Thyroid gland (tissue), 4 donors: ENCODE data around the gene SLC12A8.

Source experiments
- CTCF ChIP-seq, 6 experiments: fragments of 200-600 bp in 3 of 6; fragments of 450-650 bp in 3 of 6; sonication (generic) in 3 of 6; IDR thresholded peaks; one replicate each; pipeline ENCODE4 v1.5.1; 2016 to 2019; ENCODE audit warnings: antibody characterized with exemption in 6 of 6, mild to moderate bottlenecking in 2 of 6, inconsistent platforms in 1 of 6, moderate library complexity in 1 of 6
- POLR2A ChIP-seq, 2 donors: fragments of 450-650 bp; IDR thresholded peaks; one replicate each; pipeline ENCODE4 v1.6.1; 2017; ENCODE audit warnings: antibody characterized with exemption in 2 of 2, mild to moderate bottlenecking in 2 of 2, moderate library complexity in 1 of 2

GRCh38 chr3:125045194-125045593 lies 167.4 kb downstream of the SLC12A8 start:
- TF ChIP-seq CTCF (IDR thresholded peaks at IDR 0.05) (no peak), POLR2A (IDR thresholded peaks at IDR 0.05) (no peak)
